ENCODE data around the gene PLXNA4.

- TF ChIP-seq CTCF (IDR thresholded peaks at IDR 0.05): no peak
- TF ChIP-seq POLR2AphosphoS5 (IDR thresholded peaks at IDR 0.05; ENCODE audit: low read depth, low read length): no peak
- TF ChIP-seq SIN3A (IDR thresholded peaks at IDR 0.05; ENCODE audit: borderline replicate concordance, insufficient read depth, low read depth, low read length): no peak
- no peak for TF ChIP-seq REST (IDR thresholded peaks at IDR 0.05; ENCODE audit: insufficient read depth in 1 of 2, low read depth in 2 of 2, low read length in 1 of 2)
Measured at GRCh38 chr7:132112657-132113056, 463.6 kb downstream of the PLXNA4 start.

Data from Panc1 (cell line).